ENCODE data around the gene LMO1. TPM values are rescaled to one million over a fixed set of nuclear protein-coding genes. Genes with fewer than 3 reads are reported as not detected.

LMO1 gene
- total and polyA plus RNA-seq, 4 donors, result not detected

DNA sequence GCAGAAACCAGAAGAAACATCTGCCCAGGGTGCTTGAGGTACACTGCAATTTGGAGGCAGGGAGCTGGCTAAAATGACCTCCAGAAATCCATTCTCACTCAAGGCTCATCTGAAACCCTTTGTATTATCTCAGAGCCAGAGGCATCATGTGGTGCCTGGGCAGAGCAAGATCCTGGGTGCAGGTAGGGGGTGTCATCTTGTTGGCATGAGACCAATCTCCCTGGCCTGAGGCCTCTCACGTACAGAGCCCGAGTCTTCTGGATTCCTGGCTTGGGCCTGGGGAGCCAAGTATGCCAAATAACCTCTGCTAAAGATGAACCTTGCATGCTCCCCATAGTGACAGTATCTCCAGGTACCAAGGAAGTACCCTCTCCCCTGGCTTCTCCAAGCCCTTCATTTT lies 2.4 kb downstream of the LMO1 start (continued):
- TF ChIP-seq, protein P1, sequence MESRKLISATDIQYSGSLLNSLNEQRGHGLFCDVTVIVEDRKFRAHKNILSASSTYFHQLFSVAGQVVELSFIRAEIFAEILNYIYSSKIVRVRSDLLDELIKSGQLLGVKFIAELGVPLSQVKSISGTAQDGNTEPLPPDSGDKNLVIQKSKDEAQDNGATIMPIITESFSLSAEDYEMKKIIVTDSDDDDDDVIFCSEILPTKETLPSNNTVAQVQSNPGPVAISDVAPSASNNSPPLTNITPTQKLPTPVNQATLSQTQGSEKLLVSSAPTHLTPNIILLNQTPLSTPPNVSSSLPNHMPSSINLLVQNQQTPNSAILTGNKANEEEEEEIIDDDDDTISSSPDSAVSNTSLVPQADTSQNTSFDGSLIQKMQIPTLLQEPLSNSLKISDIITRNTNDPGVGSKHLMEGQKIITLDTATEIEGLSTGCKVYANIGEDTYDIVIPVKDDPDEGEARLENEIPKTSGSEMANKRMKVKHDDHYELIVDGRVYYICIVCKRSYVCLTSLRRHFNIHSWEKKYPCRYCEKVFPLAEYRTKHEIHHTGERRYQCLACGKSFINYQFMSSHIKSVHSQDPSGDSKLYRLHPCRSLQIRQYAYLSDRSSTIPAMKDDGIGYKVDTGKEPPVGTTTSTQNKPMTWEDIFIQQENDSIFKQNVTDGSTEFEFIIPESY (IDR thresholded peaks at IDR 0.05), result no peak
- TF ChIP-seq HNF4A (conservative IDR thresholded peaks at IDR 0.05) (no peak), FOXA2 (IDR thresholded peaks at IDR 0.05) (no peak), HNF4G (IDR thresholded peaks at IDR 0.05) (no peak), TAF1 (conservative IDR thresholded peaks at IDR 0.05) (no peak), GABPA (IDR thresholded peaks at IDR 0.05 in 1 of 2, conservative IDR thresholded peaks at IDR 0.05 in 1 of 2) (no peak)
- TF ChIP-seq, protein P2, sequence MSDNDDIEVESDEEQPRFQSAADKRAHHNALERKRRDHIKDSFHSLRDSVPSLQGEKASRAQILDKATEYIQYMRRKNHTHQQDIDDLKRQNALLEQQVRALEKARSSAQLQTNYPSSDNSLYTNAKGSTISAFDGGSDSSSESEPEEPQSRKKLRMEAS (IDR thresholded peaks at IDR 0.05), result no peak

DNA sequence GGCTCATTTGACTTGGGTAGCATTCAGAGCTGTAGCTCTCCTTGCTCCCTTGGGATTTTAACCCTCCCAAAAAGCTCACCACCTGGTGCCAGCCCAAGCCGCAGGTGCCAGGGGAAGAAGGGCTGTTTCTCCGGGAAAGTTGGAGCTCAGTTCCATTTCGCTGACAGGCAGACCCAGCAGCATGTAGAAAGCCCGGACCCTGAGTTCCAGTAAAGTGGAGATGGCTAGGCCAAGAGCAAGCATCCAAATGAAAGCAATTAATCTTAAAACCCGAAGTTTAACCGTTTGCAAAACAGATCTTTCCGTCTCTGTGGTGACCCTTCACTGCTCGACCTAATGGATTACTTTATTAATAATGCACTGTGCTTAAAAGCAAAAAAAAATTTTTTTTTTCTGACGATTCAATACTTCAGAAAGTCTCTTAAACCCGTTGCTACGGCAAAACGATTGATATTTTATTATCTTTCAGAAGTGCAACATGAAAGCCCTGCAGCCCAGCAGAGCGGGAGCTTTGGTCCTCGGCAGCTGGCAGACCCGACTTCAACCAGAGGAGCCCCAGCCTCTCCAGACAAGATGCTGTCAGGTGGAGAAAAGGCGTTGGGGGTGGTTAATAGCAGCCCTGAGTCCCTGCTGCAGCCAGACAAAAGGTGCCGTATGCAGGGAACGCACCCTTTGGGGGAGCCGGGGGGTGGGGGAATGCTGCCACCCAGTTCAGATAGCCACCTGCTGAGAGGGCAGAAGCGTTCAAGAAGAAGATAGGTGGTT lies 3.3 kb downstream of the LMO1 start:
- 73% methylated on average over 20 of the region's 20 CpGs for WGBS
- no peak for TF ChIP-seq EGR1 (IDR thresholded peaks at IDR 0.05; ENCODE audit: low read depth in 2 of 2)
- TF ChIP-seq, protein P3, sequence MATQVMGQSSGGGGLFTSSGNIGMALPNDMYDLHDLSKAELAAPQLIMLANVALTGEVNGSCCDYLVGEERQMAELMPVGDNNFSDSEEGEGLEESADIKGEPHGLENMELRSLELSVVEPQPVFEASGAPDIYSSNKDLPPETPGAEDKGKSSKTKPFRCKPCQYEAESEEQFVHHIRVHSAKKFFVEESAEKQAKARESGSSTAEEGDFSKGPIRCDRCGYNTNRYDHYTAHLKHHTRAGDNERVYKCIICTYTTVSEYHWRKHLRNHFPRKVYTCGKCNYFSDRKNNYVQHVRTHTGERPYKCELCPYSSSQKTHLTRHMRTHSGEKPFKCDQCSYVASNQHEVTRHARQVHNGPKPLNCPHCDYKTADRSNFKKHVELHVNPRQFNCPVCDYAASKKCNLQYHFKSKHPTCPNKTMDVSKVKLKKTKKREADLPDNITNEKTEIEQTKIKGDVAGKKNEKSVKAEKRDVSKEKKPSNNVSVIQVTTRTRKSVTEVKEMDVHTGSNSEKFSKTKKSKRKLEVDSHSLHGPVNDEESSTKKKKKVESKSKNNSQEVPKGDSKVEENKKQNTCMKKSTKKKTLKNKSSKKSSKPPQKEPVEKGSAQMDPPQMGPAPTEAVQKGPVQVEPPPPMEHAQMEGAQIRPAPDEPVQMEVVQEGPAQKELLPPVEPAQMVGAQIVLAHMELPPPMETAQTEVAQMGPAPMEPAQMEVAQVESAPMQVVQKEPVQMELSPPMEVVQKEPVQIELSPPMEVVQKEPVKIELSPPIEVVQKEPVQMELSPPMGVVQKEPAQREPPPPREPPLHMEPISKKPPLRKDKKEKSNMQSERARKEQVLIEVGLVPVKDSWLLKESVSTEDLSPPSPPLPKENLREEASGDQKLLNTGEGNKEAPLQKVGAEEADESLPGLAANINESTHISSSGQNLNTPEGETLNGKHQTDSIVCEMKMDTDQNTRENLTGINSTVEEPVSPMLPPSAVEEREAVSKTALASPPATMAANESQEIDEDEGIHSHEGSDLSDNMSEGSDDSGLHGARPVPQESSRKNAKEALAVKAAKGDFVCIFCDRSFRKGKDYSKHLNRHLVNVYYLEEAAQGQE (IDR thresholded peaks at IDR 0.05), result no peak
- no peak for TF ChIP-seq HNF4G (IDR thresholded peaks at IDR 0.05)
- TF ChIP-seq, protein P4, sequence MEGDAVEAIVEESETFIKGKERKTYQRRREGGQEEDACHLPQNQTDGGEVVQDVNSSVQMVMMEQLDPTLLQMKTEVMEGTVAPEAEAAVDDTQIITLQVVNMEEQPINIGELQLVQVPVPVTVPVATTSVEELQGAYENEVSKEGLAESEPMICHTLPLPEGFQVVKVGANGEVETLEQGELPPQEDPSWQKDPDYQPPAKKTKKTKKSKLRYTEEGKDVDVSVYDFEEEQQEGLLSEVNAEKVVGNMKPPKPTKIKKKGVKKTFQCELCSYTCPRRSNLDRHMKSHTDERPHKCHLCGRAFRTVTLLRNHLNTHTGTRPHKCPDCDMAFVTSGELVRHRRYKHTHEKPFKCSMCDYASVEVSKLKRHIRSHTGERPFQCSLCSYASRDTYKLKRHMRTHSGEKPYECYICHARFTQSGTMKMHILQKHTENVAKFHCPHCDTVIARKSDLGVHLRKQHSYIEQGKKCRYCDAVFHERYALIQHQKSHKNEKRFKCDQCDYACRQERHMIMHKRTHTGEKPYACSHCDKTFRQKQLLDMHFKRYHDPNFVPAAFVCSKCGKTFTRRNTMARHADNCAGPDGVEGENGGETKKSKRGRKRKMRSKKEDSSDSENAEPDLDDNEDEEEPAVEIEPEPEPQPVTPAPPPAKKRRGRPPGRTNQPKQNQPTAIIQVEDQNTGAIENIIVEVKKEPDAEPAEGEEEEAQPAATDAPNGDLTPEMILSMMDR (IDR thresholded peaks at IDR 0.05; ENCODE audit: low read depth, low read length, missing input control), result no peak
- no peak for TF ChIP-seq NR2F2 (IDR thresholded peaks at IDR 0.05)
- TF ChIP-seq RXRA (IDR thresholded peaks at IDR 0.05), result no peak
- TF ChIP-seq, protein P1 (IDR thresholded peaks at IDR 0.05), result no peak
- TF ChIP-seq FOXA1 (IDR thresholded peaks at IDR 0.05), result no peak
- TF ChIP-seq GABPA (IDR thresholded peaks at IDR 0.05 in 1 of 2, conservative IDR thresholded peaks at IDR 0.05 in 1 of 2), result no peak
- TF ChIP-seq, protein P5, sequence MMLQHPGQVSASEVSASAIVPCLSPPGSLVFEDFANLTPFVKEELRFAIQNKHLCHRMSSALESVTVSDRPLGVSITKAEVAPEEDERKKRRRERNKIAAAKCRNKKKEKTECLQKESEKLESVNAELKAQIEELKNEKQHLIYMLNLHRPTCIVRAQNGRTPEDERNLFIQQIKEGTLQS (IDR thresholded peaks at IDR 0.05), result no peak
- TF ChIP-seq YY1 (IDR thresholded peaks at IDR 0.05), result no peak
- TF ChIP-seq RAD21 (IDR thresholded peaks at IDR 0.05), result no peak
- no peak for TF ChIP-seq JUND (IDR thresholded peaks at IDR 0.05)
- no peak for TF ChIP-seq FOXA2 (IDR thresholded peaks at IDR 0.05)
- TF ChIP-seq SP1 (IDR thresholded peaks at IDR 0.05), result no peak
- TF ChIP-seq TAF1 (conservative IDR thresholded peaks at IDR 0.05), result no peak
- TF ChIP-seq, protein P2 (IDR thresholded peaks at IDR 0.05), result no peak
- TF ChIP-seq HNF4A (conservative IDR thresholded peaks at IDR 0.05), result no peak
- H3K4me1 ChIP-seq (ENCODE audit: control insufficient read depth in 4 of 4, insufficient read depth in 4 of 4, low read length in 3 of 4), result peaks cover 2 to 18% (median 14%) of the 10 kb centered on the region in 4 donors
- H3K4me3 ChIP-seq (ENCODE audit: low read depth in 1 of 3, low read length in 3 of 3), result no peak overlapping the region
- no peak overlapping the region for H3K9ac ChIP-seq (ENCODE audit: low read depth in 1 of 2, low read length in 2 of 2)
- no peaks in the 10 kb centered on the region for H3K36me3 ChIP-seq (ENCODE audit: control insufficient read depth in 4 of 4, insufficient read depth in 3 of 4, low read depth in 1 of 4, low read length in 3 of 4)
- no peak overlapping the region for H3K27ac ChIP-seq (ENCODE audit: low read depth in 1 of 2, low read length in 2 of 2)
- no peak for DNase-seq (ENCODE audit: low spot score)
- peaks cover 0 to 13% (median 5%) of the 10 kb centered on the region in 4 donors for H3K27me3 ChIP-seq (ENCODE audit: control insufficient read depth in 4 of 4, insufficient read depth in 4 of 4, low read length in 3 of 4)
- no peaks in the 10 kb centered on the region for H3K9me3 ChIP-seq (ENCODE audit: control insufficient read depth in 4 of 4, low read length in 3 of 4)
